Measurements from ENCODE around the gene COPRS.

COPRS gene

GRCh38 chr17:31802502-31802901 is 56.5 kb downstream of the COPRS start:
- H3K27ac Mint-ChIP-seq: no peak overlapping the region
- H3K4me3 Mint-ChIP-seq: no peak overlapping the region
- H3K4me1 Mint-ChIP-seq: no peaks in the 10 kb centered on the region
- no peaks in the 10 kb centered on the region for H3K36me3 Mint-ChIP-seq (ENCODE audit: low read depth)
- H3K27me3 Mint-ChIP-seq (ENCODE audit: low read depth): peaks cover 9% of the 10 kb centered on the region
- no peaks in the 10 kb centered on the region for H3K9me3 Mint-ChIP-seq
- no peak for TF ChIP-seq CTCF (IDR thresholded peaks at IDR 0.05; ENCODE audit: unreplicated experiment in 3 of 3)

Data from nephron (organoid).